ENCODE data around the gene MCL1.
"Not testable (repeated sequence)": the region's sequence is repeated elsewhere in the genome, so short reads cannot be mapped to it uniquely, and the experiment has no call there.

DNA sequence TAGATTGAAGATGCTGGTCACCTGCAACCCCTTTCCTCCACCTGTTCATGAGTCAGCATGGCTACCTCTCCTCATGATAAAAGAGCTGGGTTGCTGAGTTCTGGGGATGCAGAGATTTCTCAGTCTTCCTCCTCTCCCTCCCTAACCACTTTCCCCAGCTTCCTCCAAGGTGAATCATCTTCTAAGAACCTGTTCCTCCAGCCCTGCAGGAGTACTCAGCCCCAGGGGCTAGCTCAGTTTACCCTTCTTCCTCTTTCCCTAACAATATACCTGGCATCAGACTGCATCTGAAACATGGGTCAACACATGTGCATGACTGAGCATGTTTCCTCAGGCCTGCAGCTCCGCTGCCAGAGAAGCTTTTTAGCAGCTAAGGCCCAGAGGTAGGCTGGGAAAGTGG is 44.7 kb upstream of the MCL1 start:
- not testable (repeated sequence) for TF ChIP-seq CREB1 (CRISPR knock-in tag; IDR thresholded peaks at IDR 0.05; ENCODE audit: low read depth); EZH2 (IDR thresholded peaks at IDR 0.05; ENCODE audit: low read depth, unreplicated experiment); EZH2phosphoT487 (IDR thresholded peaks at IDR 0.05; ENCODE audit: unreplicated experiment); POLR2AphosphoS5 (IDR thresholded peaks at IDR 0.05; ENCODE audit: low read depth); JUNB (IDR thresholded peaks at IDR 0.05; ENCODE audit: unreplicated experiment)
- TF ChIP-seq, protein P1, sequence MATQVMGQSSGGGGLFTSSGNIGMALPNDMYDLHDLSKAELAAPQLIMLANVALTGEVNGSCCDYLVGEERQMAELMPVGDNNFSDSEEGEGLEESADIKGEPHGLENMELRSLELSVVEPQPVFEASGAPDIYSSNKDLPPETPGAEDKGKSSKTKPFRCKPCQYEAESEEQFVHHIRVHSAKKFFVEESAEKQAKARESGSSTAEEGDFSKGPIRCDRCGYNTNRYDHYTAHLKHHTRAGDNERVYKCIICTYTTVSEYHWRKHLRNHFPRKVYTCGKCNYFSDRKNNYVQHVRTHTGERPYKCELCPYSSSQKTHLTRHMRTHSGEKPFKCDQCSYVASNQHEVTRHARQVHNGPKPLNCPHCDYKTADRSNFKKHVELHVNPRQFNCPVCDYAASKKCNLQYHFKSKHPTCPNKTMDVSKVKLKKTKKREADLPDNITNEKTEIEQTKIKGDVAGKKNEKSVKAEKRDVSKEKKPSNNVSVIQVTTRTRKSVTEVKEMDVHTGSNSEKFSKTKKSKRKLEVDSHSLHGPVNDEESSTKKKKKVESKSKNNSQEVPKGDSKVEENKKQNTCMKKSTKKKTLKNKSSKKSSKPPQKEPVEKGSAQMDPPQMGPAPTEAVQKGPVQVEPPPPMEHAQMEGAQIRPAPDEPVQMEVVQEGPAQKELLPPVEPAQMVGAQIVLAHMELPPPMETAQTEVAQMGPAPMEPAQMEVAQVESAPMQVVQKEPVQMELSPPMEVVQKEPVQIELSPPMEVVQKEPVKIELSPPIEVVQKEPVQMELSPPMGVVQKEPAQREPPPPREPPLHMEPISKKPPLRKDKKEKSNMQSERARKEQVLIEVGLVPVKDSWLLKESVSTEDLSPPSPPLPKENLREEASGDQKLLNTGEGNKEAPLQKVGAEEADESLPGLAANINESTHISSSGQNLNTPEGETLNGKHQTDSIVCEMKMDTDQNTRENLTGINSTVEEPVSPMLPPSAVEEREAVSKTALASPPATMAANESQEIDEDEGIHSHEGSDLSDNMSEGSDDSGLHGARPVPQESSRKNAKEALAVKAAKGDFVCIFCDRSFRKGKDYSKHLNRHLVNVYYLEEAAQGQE (IDR thresholded peaks at IDR 0.05; ENCODE audit: unreplicated experiment), result not testable (repeated sequence)
- TF ChIP-seq, protein P2, sequence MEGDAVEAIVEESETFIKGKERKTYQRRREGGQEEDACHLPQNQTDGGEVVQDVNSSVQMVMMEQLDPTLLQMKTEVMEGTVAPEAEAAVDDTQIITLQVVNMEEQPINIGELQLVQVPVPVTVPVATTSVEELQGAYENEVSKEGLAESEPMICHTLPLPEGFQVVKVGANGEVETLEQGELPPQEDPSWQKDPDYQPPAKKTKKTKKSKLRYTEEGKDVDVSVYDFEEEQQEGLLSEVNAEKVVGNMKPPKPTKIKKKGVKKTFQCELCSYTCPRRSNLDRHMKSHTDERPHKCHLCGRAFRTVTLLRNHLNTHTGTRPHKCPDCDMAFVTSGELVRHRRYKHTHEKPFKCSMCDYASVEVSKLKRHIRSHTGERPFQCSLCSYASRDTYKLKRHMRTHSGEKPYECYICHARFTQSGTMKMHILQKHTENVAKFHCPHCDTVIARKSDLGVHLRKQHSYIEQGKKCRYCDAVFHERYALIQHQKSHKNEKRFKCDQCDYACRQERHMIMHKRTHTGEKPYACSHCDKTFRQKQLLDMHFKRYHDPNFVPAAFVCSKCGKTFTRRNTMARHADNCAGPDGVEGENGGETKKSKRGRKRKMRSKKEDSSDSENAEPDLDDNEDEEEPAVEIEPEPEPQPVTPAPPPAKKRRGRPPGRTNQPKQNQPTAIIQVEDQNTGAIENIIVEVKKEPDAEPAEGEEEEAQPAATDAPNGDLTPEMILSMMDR (conservative IDR thresholded peaks at IDR 0.05; ENCODE audit: low read depth in 2 of 2), result not testable (repeated sequence)

Data from GM23338 (cell line).